Measurements from ENCODE around the gene ZNF277.
A peak's percentile ranks its signal among the peaks of the same experiment; 100 is the strongest.
"Not testable (repeated sequence)": the region's sequence is repeated elsewhere in the genome, so short reads cannot be mapped to it uniquely, and the experiment has no call there.

The ZNF277 gene

DNA sequence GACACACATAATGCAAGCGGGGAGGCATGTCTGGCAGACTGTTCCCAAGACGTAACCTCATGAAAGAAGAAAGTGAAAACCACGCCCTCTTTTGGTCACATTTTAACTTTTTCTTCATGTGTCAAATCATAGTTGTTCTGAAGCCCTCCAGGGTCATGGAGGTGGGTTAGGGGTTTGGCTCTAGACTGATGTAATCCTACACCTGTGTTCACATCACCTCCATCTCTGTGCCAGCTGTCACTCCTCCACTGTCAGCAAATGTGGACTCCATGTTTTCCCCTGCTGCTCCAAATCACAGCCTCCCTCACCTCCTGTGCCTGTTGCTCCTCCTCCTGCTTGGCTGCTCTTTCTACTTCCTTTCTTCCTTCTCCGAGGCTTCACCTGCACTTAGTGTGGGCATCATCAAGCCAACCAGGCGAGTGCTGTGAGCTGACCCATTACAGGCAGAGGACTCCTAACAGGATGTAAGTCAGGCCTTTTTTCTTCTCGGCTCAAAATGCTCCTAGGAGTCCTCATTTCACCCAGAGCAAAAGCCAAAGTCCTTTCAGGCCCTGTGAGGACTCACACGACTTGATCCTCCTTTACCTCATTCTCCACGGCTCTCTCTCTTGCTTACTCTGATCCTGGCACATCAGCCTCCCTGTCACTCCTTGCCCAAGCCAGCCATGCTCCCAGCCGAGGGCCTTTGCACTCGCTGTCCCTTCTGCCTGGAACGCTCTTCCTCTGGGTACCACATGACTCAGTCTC, 177.3 kb downstream of the ZNF277 start:
- TF ChIP-seq, protein P1, sequence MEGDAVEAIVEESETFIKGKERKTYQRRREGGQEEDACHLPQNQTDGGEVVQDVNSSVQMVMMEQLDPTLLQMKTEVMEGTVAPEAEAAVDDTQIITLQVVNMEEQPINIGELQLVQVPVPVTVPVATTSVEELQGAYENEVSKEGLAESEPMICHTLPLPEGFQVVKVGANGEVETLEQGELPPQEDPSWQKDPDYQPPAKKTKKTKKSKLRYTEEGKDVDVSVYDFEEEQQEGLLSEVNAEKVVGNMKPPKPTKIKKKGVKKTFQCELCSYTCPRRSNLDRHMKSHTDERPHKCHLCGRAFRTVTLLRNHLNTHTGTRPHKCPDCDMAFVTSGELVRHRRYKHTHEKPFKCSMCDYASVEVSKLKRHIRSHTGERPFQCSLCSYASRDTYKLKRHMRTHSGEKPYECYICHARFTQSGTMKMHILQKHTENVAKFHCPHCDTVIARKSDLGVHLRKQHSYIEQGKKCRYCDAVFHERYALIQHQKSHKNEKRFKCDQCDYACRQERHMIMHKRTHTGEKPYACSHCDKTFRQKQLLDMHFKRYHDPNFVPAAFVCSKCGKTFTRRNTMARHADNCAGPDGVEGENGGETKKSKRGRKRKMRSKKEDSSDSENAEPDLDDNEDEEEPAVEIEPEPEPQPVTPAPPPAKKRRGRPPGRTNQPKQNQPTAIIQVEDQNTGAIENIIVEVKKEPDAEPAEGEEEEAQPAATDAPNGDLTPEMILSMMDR (IDR thresholded peaks at IDR 0.05): no peak
- no peak overlapping the region for H3K4me3 Mint-ChIP-seq

DNA sequence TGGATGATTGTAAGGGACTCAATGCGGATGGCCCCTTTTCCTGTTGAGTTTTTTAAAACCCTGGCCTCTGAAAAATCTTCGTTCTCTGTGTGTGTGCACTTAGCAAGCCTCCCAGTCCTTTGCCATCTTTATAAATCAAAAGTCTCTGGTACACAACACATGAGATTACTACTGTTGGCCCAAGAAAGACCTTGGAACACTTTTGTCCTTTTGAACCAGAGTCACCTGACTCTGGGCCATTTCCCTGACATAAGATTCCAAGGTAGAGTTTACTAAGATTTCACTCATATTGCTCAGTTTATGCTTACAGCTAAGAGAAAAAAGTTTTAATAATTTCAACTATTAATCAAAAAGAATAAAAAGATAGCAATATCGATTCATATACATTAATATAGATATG, 179.0 kb downstream of the ZNF277 start:
- peaks cover 3% of the 10 kb centered on the region for H3K9me3 Mint-ChIP-seq
- TF ChIP-seq, protein P1 (IDR thresholded peaks at IDR 0.05): no peak
- no peaks in the 10 kb centered on the region for H3K36me3 Mint-ChIP-seq (ENCODE audit: low read depth)
- H3K27ac Mint-ChIP-seq: no peak overlapping the region
- H3K4me3 Mint-ChIP-seq: no peak overlapping the region
- H3K27me3 Mint-ChIP-seq (ENCODE audit: low read depth, poor library complexity): peaks cover 3% of the 10 kb centered on the region
- H3K4me1 Mint-ChIP-seq: peaks cover 8% of the 10 kb centered on the region
- no peak for DNase-seq

More for the DNA sequence above, 177.3 kb downstream of the ZNF277 start:
- no peak for DNase-seq
- Mint-ChIP-seq H3K27me3 (ENCODE audit: low read depth, poor library complexity) (peaks cover 3% of the 10 kb centered on the region), H3K9me3 (peaks cover 3% of the 10 kb centered on the region), H3K27ac (peak overlapping the region; percentile 43), H3K4me1 (peaks cover 8% of the 10 kb centered on the region), H3K36me3 (ENCODE audit: low read depth) (no peaks in the 10 kb centered on the region)

DNA sequence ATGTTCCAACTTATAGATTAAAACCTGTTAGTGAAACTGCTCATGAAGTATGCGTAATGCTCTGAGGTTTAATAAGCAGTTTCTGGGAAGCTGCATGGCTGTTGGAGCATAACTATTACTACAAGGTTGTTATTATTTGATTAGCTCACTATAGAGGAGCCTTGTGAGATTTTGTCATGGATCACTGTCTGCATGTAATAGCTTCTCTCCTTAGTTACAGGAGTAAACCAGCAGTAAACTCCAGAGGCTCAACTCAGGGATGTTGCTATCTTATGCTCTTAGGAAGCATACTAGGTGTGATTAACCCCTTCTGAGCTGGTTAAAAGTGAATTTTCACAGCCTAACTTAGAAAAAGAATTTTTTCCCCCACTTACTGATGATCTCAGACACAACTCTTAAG, 180.1 kb downstream of the ZNF277 start:
- Mint-ChIP-seq H3K9me3 (peaks cover 3% of the 10 kb centered on the region), H3K27ac (no peak overlapping the region), H3K4me3 (no peak overlapping the region), H3K36me3 (ENCODE audit: low read depth) (no peaks in the 10 kb centered on the region), H3K27me3 (ENCODE audit: low read depth, poor library complexity) (peaks cover 7% of the 10 kb centered on the region), H3K4me1 (peaks cover 8% of the 10 kb centered on the region)
- DNase-seq: no peak
- TF ChIP-seq, protein P1 (IDR thresholded peaks at IDR 0.05): no peak

DNA sequence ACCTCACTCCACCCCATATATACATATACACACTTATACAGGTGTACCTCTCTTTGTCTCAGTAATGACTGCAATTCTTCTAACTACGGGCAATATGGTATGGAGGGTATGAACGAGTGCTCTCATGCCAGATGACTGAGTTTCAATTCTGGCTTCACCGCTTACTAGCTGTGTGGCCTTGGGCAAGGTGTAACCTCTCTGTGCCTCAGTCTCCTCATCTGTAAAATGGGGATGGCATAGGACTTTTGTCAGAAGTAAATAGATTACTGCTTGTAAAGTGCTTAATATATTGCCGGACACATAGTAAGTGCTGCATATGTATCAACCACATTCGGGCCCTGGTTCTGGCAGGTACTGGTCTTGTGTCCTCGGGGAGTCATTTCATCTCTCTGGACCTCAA, 183.7 kb downstream of the ZNF277 start:
- Mint-ChIP-seq H3K4me1 (peaks cover 15% of the 10 kb centered on the region), H3K27me3 (ENCODE audit: low read depth, poor library complexity) (peaks cover 12% of the 10 kb centered on the region), H3K36me3 (ENCODE audit: low read depth) (no peaks in the 10 kb centered on the region)

DNA sequence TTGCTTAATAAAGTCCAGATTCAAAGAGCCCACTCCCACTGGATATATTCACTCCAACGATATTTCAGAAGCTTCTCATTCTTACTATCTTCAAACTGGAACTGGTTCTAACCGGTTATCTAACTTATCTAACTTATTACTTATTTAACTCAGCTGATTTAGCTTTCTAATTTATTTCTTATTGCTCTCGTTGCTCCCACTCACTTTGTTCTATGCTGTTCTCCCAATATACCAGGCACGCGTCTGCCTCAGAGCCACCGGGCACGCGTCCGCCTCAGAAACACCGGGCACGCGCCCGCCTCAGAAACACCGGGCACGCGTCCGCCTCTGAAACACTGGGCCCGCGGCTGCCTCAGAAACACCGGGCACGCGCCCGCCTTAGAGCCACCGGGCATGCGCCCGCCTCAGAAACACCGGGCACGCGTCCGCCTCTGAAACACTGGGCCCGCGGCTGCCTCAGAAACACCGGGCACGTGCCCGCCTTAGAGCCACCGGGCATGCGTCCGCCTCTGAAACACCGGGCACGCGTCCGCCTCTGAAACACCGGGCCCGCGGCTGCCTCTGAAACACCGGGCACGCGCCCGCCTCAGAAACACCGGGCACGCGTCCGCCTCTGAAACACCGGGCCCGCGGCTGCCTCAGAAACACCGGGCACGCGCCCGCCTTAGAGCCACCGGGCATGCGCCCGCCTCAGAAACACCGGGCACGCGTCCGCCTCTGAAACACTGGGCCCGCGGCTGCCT, 184.8 kb downstream of the ZNF277 start:
- H3K27ac Mint-ChIP-seq; H3K36me3 Mint-ChIP-seq (ENCODE audit: low read depth); H3K9me3 Mint-ChIP-seq: not testable (repeated sequence)
- peak; percentile 46 for DNase-seq
- peaks cover 15% of the 10 kb centered on the region for H3K4me1 Mint-ChIP-seq
- H3K4me3 Mint-ChIP-seq: peak overlapping the region; percentile 81
- peaks cover 12% of the 10 kb centered on the region for H3K27me3 Mint-ChIP-seq (ENCODE audit: low read depth, poor library complexity)

More for the DNA sequence above, 183.7 kb downstream of the ZNF277 start:
- H3K27ac Mint-ChIP-seq: no peak overlapping the region
- peak overlapping the region; percentile 81 for H3K4me3 Mint-ChIP-seq
- no peaks in the 10 kb centered on the region for H3K9me3 Mint-ChIP-seq
- TF ChIP-seq, protein P1 (IDR thresholded peaks at IDR 0.05): no peak
- no peak for DNase-seq

DNA sequence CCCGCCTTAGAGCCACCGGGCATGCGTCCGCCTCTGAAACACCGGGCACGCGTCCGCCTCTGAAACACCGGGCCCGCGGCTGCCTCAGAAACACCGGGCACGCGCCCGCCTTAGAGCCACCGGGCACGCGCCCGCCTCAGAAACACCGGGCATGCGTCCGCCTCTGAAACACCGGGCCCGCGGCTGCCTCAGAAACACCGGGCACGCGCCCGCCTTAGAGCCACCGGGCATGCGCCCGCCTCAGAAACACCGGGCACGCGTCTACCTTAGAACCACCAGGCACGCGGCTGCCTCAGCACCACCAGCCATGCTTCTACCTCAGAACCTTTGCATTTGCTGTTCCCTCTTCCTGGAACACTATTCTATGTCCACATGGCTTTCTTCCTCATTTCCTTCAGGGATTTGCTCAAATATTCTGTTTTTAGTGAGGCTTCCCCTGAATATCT, 185.4 kb downstream of the ZNF277 start:
- H3K36me3 Mint-ChIP-seq (ENCODE audit: low read depth); H3K27ac Mint-ChIP-seq; H3K9me3 Mint-ChIP-seq: not testable (repeated sequence)
- peak; percentile 72 for DNase-seq
- H3K4me3 Mint-ChIP-seq: peak overlapping the region; percentile 87
- H3K27me3 Mint-ChIP-seq (ENCODE audit: low read depth, poor library complexity): peaks cover 12% of the 10 kb centered on the region
- H3K4me1 Mint-ChIP-seq: peaks cover 15% of the 10 kb centered on the region
